NCI-H2196 (cell line): ENCODE results near the gene INTS6.

Experiments used
- DNase-seq: peaks from one replicate; lab custom pipeline; 2025; ENCODE audit not compliant: unreplicated experiment; lab: John Stamatoyannopoulos, UW

Gene INTS6

DNA sequence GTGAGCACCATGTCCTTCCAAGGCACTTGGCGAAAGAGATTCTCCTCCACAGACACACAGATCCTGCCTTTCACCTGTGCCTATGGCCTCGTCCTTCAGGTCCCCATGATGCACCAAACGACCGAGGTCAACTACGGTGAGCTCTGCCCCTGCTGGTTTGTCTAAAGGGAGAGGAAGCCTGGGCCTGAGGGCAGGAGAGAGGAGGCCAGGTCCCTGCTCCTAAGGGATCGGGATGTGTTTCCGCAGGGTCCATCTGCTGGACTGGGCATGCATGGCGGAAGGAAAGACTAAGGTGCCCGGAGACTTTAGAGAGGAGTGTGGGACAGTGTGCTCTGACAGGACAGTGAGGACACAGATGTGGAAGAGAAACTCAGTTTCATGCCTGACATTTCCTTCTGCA is 105.7 kb downstream of the INTS6 start:
- DNase-seq, result no peak

DNA sequence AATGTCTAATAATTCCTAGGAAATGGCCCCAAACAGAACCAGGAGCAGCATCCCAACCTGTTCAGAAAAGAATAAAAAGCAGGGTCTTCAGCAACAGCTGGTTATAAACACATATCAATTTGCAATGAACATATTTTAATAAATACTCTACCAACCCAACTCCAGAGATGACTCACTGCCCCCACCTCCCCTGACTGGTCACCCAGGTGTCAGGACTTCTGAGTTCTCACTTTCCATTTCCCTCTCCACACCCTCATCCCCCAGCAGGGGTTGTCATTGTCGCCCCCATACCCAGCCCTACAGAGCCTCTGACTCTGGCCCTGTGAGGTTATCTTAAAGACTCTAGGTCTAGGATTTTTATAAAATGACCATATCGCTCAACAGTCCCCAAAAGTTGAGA is 106.4 kb downstream of the INTS6 start:
- DNase-seq, result no peak

DNA sequence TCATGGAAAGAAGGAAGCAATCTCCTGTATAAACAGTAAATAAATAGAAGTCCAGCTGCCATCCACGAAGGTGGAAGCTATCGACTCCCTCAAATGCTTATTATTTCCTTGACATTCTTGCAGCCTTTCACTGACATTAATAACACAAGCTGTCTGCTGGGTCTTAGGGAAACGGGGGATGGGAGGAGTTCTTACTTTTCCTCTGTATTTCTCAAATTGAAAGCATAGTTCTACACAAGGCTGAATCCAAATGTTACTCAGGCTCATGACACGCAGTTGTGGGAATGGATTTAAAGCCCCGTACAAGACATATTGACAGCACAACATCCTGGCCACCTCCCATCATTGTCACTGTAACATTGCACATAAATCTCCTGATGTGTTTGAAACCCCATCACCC is 109.4 kb downstream of the INTS6 start:
- DNase-seq, result no peak

DNA sequence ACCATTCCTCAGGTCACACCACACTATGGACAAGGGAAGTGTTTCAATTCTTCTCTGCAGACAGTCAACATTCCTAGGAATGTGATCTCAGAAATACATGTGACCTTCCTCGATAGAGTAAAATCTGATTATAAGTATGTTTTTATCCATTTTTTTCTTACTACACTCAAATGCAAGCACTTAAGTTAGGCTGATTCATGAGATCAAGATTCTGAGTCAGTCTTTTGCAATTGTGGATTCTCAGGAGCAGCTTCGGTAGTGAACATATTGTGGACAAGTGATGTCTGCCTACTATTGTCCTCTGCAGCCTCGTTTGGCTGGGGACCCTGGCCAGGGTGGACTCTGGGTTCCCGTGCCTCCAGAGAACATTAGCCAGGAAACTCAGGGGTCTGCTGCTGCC is 110.1 kb downstream of the INTS6 start:
- no peak for DNase-seq

DNA sequence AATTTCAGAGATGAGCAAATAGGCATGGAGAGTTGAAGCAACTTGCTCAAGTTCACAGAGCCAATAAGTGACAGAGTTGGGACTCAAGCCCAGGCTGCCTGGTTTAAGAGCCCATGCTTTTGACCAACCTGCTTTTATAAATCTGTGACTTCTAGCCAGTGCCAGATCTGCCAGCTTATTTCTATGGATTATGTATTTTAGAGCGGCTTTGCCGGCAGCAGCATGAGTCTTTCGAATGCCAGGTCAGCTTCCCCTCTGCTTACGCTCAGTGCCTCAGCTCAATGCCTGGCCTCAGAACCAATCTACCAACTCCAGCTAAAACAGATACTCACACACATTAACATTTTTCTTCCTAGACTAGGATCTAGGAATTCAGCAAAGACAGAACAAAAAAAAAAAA is 111.0 kb downstream of the INTS6 start:
- DNase-seq, result no peak

DNA sequence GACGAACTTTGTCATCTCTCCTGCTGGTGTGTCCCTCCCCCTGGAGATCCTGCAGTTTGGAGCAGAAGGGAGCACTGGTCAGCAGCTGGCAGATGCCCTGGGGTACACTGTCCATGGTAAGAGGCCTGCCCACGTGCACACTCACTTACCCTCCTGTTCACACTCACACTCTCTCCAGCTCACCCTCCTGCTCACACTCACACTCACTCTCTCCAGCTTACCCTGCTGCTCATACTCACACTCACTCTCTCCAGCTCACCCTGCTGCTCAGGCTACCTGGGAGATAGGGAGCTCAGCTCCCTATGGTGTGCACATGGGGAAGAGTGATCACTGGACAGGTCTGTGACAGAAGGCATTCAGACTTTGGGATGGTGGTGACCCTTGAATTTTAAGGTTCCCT is 111.6 kb downstream of the INTS6 start:
- no peak for DNase-seq

DNA sequence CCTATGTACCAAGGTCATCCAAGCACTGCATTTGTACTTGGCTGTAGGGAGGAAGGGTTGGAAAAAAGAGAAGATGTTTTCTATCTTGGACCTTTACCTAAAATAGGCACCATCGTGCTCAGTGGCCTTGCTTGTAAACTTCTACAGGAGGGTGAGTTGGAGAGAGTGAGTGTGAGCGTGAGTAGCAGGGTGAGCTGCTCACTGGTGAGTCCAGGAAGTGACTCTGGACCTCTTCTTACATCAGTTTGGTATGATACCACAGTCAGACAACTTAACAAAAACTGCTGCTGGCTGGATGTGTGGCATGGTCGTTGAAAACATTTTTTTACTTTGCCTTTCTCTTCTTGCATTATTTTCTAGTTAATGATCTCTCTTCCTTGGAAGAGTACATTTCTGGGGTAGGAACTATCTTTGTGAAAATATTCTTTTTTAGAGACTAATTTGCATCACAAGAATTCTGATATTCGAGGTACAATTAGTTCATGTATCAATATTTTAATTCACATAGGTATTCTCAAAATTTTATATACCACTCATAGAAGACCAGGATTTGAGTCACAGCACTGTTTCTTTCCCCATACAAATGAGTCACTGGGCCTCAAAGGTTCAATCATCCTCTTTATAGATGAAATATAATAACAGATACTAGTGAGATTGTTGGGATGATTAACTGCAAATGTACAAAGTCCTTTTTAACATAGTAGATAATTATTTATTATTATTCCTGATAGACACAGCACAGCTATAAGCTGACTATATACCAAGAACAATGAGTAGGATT is 112.7 kb downstream of the INTS6 start:
- DNase-seq, result no peak

DNA sequence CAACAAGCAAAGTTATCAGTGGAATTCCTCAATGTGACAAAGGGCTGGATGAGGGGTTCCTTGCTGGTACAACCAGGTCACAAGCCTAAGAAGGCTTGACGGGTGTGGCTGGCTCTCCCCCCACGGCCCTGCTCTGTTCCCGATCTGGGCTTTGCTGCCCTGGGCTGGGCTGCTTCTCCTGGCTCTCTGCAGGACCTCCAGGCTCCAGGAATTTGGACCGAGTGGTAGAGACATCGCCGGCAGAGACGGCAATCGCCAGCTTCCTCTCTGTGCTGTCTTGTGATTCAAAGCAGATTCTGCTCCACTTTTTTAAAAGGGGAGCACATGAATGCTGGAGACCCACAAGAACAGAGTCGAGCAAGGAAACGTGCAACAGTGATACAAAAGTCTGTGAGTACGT is 113.5 kb downstream of the INTS6 start, which contains the start of gene SERPINE3:
TSS of gene SERPINE3 (plus strand) at position 338 of the 400 bp plus-strand sequence. CDS start 1,401 bp downstream, outside the sequence.
- no peak for DNase-seq

DNA sequence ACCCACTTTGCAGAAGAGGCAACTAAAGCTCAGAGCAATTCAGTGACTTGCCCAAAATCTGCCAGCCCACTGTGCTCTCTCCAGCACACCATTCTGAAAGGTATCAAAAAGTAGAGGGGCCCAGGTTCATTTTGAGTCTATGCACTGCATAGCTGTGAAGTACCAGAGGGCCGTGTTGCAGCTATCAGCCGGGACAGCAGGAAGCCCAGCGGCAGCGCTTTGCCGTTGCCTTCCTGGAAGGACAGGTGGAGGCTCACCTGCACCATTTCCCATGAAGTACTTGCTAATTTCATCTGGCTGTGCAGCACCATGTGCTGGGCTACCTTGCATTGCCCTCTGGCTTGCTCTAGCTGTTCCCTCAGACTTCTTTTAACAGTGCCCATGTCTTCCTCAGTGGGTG is 116.1 kb downstream of the INTS6 start:
- no peak for DNase-seq

DNA sequence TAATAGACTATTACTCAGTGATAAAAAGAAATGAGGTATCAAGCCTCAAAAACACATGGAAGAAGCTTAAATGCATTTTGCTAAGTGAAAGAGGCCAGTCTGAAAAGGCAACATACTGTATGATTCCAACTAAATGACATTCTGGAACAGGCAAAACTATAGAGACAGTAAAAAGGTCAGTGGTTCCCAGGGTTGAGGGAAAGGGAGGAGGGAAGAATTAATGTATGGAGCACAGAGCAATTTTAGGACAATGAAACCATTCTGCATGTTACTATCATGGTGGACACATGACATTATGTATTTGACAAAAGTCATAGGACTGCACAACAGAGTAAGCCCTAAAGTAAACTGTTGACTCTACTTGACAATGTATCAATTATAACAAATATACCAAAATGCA is 119.0 kb downstream of the INTS6 start:
- DNase-seq, result no peak

DNA sequence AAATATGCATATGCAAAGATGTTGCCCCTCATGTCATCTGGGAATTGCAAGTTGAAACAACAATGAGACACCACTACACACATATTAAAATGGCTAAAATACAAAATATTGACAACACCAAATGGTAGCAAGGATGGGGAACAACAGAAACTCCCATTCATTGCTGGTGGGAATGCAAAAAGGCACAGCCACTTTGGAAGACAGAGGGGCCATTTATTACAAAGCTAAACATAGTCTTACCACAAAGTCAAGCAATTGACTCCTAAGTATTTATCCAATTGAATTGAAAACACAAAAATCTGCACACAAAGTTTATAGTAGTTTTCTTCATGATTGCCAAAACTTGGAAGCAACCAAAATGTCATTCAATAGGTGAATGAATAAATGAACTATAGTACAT is 119.4 kb downstream of the INTS6 start:
- no peak for DNase-seq

DNA sequence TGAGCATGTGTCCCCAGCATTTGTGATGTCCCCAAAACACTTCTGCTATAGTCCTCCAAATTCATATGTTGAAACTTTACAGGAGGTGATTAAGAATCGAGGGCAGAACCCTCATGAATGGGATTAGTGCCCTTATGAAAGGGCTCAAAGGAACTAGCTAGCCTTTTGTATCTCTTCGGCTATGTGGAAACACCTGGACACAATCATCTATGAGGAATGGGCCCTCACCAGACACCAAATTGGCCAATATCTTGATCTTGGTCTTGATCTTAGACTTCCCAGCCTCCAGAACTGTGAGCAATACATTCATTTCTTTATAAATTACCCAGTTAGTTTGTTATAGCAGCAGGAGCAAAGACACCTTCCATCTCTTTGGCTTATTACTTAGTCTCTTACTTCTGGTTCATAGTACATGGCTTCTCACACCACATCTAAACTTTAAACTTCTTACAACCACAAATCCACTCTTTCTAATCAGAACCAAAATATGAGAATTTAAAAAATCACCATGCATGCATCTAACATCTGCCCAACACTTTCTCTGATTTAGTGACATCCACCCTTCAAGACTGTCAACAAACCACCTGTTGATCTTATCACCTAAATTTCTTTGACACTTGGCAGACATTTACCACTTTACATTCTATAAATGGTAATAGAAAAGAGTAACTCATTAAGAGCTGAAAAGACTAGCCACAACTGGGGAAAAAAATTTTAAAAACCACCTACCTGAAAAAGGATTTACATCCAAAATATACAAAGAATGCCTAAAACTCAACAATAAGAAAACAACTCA is 120.1 kb downstream of the INTS6 start:
- no peak for DNase-seq

DNA sequence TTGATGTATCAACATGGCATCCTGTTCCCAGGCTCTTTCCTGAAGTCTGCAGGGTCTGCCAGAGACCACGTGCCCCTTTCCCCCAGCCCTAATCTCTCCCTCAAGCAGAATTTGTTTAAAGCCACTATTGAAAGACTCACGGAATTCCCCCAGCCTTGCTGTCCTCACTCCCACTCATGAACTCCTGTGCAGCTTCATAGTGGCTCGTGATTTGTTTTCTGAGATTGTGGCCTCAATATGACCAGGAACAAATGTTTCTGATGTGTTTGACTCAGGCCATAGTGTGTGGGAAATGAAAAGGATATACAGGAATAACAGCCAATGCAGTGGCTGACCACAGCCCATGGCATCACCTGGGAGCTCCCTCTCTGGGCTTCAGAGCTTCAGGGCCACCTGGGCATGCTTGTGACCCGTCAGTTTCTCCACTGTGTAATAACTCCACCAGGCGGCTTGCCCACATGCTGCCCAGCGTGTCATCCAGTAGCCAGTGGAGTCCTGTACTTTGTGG is 121.4 kb downstream of the INTS6 start:
- no peak for DNase-seq

DNA sequence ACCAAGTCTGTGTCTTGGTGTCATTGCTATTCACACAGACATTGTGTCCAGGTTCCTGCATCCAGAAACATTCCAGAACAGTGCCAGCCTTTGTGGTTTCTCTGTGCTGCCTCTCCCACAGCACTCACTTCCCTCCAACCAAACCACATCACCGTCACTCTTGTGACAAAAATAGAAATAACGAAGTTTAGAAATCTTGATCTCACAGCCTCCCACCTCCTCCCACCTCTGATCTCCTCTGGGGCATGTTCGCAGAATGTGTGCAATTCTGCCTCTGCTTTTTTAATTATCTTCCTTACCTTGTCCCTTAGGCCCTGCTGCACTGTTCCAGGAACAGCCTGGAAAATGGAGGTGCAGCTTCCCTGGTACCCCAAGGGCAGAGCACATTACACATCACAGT is 122.0 kb downstream of the INTS6 start:
- no peak for DNase-seq

DNA sequence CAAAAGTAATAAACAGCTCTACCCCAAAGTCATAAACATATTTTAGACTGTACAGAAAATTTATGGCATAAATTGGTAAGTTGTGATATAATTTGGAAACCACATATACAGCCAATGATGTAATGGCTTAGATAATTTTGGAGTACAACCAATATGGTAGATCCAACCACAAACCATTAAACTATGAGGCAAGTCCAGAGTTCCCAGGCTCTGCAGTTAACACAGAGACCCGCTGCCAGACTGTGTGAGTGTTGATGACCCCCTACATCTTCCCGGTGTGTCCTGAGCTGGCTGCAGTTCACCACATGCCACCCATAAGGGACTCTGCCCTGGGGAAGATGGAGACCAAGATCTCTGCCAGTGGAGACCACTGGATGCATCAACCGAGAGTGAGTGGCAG is 123.2 kb downstream of the INTS6 start:
- DNase-seq, result no peak

DNA sequence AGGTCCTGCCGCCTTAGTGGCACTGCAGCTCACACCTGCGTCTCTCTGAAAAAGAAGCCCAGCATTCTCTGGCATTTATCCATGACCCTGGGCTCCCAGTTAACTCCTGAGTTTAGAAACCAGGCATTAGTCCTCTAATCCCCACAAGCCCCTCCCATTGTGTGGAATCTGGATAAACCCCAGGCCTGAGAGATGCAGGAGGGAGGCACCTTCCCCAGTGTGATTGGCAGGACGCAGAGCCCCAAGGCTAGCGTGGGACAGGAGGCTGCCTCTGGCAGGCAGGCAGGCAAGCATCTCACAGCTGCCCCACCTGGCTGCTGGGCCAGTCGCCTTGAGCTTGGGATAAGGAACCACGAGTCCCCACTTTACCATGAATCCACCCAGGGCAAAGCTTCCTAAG is 124.3 kb downstream of the INTS6 start:
- DNase-seq, result no peak

DNA sequence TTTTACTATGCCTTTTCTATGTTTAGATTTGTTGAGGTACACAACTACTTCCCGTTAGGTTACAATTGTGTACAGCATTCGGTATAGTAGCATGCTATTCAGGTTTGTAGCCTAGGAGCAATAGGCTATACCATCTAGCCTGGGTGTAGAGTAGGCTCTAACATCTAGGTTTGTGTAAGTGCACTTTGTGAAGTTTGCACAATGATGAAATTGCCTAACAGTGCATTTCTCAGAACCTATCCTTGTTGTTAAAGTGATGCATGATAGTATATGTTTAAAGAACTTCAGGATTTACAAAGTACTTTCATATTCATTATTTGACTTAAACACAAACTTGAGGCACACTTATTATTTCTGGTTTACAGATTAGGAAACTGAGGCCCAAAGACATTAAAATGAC is 124.9 kb downstream of the INTS6 start:
- no peak for DNase-seq

DNA sequence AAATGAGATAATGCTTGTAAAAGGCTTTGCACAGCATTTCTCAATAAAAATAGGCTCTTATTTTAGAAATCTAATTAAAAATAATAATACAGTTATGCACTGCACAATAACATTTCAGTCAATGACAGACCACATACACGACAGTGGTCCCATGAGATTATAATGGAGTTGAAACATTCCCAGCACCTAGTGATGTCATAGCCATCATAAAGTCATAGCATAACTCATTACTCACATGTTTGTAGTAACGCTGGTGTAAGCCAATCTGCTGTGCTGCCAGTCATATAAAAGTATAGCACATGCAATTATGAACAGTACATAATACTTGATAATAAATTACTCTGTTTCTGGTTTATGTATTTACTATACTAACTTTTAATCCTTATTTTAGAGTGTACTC is 126.1 kb downstream of the INTS6 start:
- no peak for DNase-seq

DNA sequence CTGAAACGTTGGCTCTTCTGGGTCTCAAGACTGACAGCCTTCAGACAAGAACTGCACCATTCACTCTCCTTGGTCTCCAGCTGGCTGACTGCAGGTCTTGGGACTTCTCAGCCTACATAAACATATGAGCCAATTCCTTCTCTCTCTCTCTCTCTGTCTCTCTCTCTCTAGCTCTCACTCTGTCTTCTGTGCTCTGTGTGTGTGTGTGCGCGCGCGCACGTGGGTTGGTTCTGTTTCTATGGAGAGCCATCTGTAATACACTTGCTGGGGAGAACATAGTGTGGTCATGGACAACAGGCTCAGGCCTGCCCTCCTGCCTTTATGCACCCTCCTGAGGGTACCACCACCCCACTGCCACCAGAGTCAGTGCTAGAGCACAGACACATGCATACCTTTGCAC is 127.0 kb downstream of the INTS6 start:
- DNase-seq, result no peak

DNA sequence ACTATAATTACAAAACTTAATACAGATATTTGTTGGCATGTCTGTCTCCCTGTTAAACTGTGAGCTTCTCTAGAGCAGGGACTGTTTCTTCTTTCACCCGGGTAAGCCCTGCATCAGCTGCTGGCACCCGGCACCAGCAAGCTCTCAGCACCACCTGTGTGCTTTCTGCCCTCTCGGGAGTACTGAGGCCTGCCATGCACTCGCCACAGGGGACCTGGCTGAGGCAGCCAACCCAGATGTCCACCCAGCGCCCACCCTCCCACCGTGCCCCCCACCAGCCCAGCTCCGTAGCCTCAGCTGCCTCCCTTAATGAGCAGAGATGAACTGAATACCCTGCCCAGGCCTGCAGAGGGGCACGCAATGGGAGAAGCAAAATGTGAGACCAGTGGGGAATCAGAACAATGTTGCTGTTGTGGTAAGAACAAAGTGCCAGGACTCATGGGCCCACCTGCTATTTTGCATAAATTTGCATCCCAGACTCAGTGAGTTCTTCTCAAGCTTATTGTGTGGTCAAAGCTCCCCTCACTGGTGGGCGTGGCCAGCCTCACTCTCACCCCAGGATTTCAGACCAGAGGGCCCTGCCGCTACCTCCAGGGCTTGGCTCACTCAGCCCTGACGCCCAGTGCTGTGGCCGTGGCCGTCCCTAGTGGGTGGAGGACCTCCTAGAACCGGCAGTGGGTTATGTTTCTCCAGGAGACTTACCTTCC is 128.0 kb downstream of the INTS6 start:
- DNase-seq, result no peak

DNA sequence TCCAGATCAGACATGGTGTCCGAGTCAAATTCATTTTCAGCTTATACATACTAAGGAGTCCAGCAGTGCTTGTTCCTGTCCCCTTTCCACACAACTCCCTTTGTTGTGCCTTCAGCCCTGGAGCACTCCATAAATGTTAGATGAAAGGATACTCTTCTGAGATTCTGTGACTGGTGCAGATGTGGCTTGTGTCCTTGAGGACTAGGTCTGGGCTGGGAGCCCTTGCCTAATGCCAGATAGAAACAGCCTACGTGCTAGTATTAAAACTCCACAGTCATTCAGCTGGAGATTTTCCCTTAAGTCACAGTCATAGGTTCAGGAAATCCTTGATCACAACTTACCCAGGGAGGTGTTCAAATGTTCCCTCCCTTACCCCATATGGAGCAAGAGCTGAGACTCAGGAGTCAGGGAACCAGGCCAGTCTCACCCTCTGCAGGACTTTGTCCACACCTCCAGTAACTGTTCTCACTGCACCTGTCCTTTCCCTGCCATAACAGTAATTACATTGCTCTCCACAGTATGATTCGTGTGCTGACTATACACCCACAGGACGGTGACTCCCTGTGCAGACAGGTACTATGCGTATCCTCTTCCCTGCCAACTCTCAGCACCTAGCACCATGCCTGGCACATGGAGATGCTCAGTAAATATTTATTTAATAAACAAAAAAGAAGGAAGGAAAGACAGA is 128.9 kb downstream of the INTS6 start:
- no peak for DNase-seq
